Ishikawa (cell line): ENCODE measurements around the gene CCPG1.

Experiments
- CEBPB ChIP-seq: IDR thresholded peaks from 2 replicates; pipeline ENCODE4 v1.6.1; 2012
- CREB1 ChIP-seq: IDR thresholded peaks from 2 replicates; pipeline ENCODE4 v1.6.1; 2012; ENCODE audit warnings: low read depth
- EGR1 ChIP-seq: IDR thresholded peaks from 2 replicates; pipeline ENCODE4 v1.6.1; 2012
- EP300 ChIP-seq: IDR thresholded peaks from 2 replicates; pipeline ENCODE4 v1.6.1; 2012; ENCODE audit warnings: borderline replicate concordance
- FOXM1 ChIP-seq: IDR thresholded peaks from 2 replicates; pipeline ENCODE4 v1.6.1; 2012; ENCODE audit warnings: low read depth, borderline replicate concordance
- MAX ChIP-seq: IDR thresholded peaks from 2 replicates; pipeline ENCODE4 v1.6.1; 2012
- NFIC ChIP-seq: IDR thresholded peaks from 2 replicates; pipeline ENCODE4 v1.6.1; 2012
- RAD21 ChIP-seq: IDR thresholded peaks from 2 replicates; pipeline ENCODE4 v1.6.1; 2012; ENCODE audit warnings: low read depth
- REST ChIP-seq: IDR thresholded peaks from 2 replicates; pipeline ENCODE4 v1.6.1; 2012; ENCODE audit warnings: low read depth, mild to moderate bottlenecking
- TAF1 ChIP-seq: IDR thresholded peaks from 2 replicates; pipeline ENCODE4 v1.6.1; 2012; ENCODE audit warnings: low read depth, mild to moderate bottlenecking
- TCF12 ChIP-seq: IDR thresholded peaks from 2 replicates; pipeline ENCODE4 v1.6.1; 2012; ENCODE audit warnings: low read depth
- TEAD4 ChIP-seq: IDR thresholded peaks from 2 replicates; pipeline ENCODE4 v1.6.1; 2012
- USF1 ChIP-seq: IDR thresholded peaks from 2 replicates; pipeline ENCODE4 v1.6.1; 2012
- YY1 ChIP-seq: IDR thresholded peaks from 2 replicates; pipeline ENCODE4 v1.6.1; 2012; ENCODE audit warnings: low read depth
- ZBTB7A ChIP-seq: IDR thresholded peaks from 2 replicates; pipeline ENCODE4 v1.6.1; 2012; ENCODE audit warnings: low read depth

Gene CCPG1

GRCh38 chr15:55372701-55373440 is 35.3 kb downstream of the CCPG1 start:
- TF ChIP-seq REST (no peak), TAF1 (no peak), USF1 (no peak), TCF12 (no peak), EGR1 (no peak), CREB1 (no peak), MAX (no peak), EP300 (no peak), NFIC (no peak), RAD21 (no peak), TEAD4 (no peak), CEBPB (no peak), FOXM1 (no peak), ZBTB7A (no peak), YY1 (no peak)

- TF ChIP-seq CEBPB (no peak), RAD21 (no peak), EP300 (no peak), USF1 (no peak), ZBTB7A (no peak), REST (no peak), CREB1 (no peak), EGR1 (no peak), TEAD4 (no peak), TAF1 (no peak), FOXM1 (no peak), MAX (no peak), TCF12 (no peak)
These were observed 41.2 kb downstream of the CCPG1 start for GRCh38 chr15:55366981-55367380.

GRCh38 chr15:55362641-55363040 is 45.5 kb downstream of the CCPG1 start:
- TF ChIP-seq NFIC, result no peak
- TF ChIP-seq TAF1, result no peak
- TF ChIP-seq CEBPB, result no peak
- TF ChIP-seq MAX, result no peak
- no peak for TF ChIP-seq EGR1

- TF ChIP-seq RAD21 (no peak), CEBPB (no peak), EP300 (no peak), TCF12 (no peak), FOXM1 (no peak), EGR1 (no peak), MAX (no peak), YY1 (no peak), TAF1 (no peak)
These were observed 47.1 kb downstream of the CCPG1 start for GRCh38 chr15:55361048-55361447.

- TF ChIP-seq ZBTB7A, result no peak
- no peak for TF ChIP-seq EGR1
- no peak for TF ChIP-seq NFIC
- no peak for TF ChIP-seq USF1
- no peak for TF ChIP-seq TAF1
These were observed 47.9 kb downstream of the CCPG1 start for GRCh38 chr15:55360256-55360655.
